Measurements from ENCODE around the gene CPN2. TPM values are rescaled to one million over a fixed set of nuclear protein-coding genes. Genes with fewer than 3 reads are reported as not detected.

CPN2 gene
- total RNA-seq, 1 experiment from 2014 or later = 0.09 TPM

DNA sequence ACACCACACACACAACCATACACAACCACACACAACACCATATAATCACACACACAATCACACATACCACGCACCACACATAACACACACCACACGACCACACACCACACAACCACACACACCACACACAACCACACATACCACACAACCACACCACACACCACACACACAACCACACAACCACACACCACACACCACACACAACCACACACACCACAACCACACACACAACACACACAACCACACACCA is 24.2 kb downstream of the CPN2 start:
- no peak for DNase-seq (ENCODE audit: low spot score)
- H3K4me3 Mint-ChIP-seq = no peak overlapping the region
- peaks cover 8% of the 10 kb centered on the region; the same call in 1 of the 2 replicates for H3K9me3 Mint-ChIP-seq
- peaks cover 10% of the 10 kb centered on the region for H3K27me3 Mint-ChIP-seq (ENCODE audit: low read depth)
- POLR2A ChIA-PET = no interaction called here
- CTCF ChIA-PET = no interaction called here
- no peak for ATAC-seq
- no peaks in the 10 kb centered on the region; the same call in 1 of the 2 replicates for H3K36me3 Mint-ChIP-seq
- peaks cover 20% of the 10 kb centered on the region for H3K4me1 Mint-ChIP-seq
- no peak overlapping the region for H3K27ac Mint-ChIP-seq
- TF ChIP-seq, protein P1, sequence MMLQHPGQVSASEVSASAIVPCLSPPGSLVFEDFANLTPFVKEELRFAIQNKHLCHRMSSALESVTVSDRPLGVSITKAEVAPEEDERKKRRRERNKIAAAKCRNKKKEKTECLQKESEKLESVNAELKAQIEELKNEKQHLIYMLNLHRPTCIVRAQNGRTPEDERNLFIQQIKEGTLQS (CRISPR knock-in tag; conservative IDR thresholded peaks at IDR 0.05) = no peak
- TF ChIP-seq, protein P2, sequence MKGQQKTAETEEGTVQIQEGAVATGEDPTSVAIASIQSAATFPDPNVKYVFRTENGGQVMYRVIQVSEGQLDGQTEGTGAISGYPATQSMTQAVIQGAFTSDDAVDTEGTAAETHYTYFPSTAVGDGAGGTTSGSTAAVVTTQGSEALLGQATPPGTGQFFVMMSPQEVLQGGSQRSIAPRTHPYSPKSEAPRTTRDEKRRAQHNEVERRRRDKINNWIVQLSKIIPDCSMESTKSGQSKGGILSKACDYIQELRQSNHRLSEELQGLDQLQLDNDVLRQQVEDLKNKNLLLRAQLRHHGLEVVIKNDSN (CRISPR knock-in tag; IDR thresholded peaks at IDR 0.05) = no peak
- TF ChIP-seq, protein P3, sequence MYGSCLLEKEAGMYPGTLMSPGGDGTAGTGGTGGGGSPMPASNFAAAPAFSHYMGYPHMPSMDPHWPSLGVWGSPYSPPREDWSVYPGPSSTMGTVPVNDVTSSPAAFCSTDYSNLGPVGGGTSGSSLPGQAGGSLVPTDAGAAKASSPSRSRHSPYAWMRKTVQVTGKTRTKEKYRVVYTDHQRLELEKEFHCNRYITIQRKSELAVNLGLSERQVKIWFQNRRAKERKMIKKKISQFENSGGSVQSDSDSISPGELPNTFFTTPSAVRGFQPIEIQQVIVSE (CRISPR knock-in tag; IDR thresholded peaks at IDR 0.05; ENCODE audit: borderline replicate concordance) = no peak
- TF ChIP-seq TEAD1 (CRISPR knock-in tag; IDR thresholded peaks at IDR 0.05) (no peak), PRRX2 (CRISPR knock-in tag; IDR thresholded peaks at IDR 0.05) (no peak), ZNF317 (CRISPR knock-in tag; IDR thresholded peaks at IDR 0.05; ENCODE audit: borderline replicate concordance, low read depth) (no peak), JAZF1 (CRISPR knock-in tag; IDR thresholded peaks at IDR 0.05) (no peak), FOXK1 (CRISPR knock-in tag; IDR thresholded peaks at IDR 0.05) (no peak), SOX15 (CRISPR knock-in tag; IDR thresholded peaks at IDR 0.05) (no peak)
- TF ChIP-seq, protein P4, sequence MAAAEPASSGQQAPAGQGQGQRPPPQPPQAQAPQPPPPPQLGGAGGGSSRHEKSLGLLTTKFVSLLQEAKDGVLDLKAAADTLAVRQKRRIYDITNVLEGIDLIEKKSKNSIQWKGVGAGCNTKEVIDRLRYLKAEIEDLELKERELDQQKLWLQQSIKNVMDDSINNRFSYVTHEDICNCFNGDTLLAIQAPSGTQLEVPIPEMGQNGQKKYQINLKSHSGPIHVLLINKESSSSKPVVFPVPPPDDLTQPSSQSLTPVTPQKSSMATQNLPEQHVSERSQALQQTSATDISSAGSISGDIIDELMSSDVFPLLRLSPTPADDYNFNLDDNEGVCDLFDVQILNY (CRISPR knock-in tag; IDR thresholded peaks at IDR 0.05) = no peak
- TF ChIP-seq, protein P5, sequence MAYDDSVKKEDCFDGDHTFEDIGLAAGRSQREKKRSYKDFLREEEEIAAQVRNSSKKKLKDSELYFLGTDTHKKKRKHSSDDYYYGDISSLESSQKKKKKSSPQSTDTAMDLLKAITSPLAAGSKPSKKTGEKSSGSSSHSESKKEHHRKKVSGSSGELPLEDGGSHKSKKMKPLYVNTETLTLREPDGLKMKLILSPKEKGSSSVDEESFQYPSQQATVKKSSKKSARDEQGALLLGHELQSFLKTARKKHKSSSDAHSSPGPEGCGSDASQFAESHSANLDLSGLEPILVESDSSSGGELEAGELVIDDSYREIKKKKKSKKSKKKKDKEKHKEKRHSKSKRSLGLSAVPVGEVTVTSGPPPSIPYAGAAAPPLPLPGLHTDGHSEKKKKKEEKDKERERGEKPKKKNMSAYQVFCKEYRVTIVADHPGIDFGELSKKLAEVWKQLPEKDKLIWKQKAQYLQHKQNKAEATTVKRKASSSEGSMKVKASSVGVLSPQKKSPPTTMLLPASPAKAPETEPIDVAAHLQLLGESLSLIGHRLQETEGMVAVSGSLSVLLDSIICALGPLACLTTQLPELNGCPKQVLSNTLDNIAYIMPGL (CRISPR knock-in tag; IDR thresholded peaks at IDR 0.05) = no peak
- TF ChIP-seq, protein P6, sequence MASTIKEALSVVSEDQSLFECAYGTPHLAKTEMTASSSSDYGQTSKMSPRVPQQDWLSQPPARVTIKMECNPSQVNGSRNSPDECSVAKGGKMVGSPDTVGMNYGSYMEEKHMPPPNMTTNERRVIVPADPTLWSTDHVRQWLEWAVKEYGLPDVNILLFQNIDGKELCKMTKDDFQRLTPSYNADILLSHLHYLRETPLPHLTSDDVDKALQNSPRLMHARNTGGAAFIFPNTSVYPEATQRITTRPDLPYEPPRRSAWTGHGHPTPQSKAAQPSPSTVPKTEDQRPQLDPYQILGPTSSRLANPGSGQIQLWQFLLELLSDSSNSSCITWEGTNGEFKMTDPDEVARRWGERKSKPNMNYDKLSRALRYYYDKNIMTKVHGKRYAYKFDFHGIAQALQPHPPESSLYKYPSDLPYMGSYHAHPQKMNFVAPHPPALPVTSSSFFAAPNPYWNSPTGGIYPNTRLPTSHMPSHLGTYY (CRISPR knock-in tag; IDR thresholded peaks at IDR 0.05) = no peak
- TF ChIP-seq, protein P7, sequence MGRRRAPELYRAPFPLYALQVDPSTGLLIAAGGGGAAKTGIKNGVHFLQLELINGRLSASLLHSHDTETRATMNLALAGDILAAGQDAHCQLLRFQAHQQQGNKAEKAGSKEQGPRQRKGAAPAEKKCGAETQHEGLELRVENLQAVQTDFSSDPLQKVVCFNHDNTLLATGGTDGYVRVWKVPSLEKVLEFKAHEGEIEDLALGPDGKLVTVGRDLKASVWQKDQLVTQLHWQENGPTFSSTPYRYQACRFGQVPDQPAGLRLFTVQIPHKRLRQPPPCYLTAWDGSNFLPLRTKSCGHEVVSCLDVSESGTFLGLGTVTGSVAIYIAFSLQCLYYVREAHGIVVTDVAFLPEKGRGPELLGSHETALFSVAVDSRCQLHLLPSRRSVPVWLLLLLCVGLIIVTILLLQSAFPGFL (CRISPR knock-in tag; IDR thresholded peaks at IDR 0.05; ENCODE audit: borderline replicate concordance) = no peak
- TF ChIP-seq, protein P8, sequence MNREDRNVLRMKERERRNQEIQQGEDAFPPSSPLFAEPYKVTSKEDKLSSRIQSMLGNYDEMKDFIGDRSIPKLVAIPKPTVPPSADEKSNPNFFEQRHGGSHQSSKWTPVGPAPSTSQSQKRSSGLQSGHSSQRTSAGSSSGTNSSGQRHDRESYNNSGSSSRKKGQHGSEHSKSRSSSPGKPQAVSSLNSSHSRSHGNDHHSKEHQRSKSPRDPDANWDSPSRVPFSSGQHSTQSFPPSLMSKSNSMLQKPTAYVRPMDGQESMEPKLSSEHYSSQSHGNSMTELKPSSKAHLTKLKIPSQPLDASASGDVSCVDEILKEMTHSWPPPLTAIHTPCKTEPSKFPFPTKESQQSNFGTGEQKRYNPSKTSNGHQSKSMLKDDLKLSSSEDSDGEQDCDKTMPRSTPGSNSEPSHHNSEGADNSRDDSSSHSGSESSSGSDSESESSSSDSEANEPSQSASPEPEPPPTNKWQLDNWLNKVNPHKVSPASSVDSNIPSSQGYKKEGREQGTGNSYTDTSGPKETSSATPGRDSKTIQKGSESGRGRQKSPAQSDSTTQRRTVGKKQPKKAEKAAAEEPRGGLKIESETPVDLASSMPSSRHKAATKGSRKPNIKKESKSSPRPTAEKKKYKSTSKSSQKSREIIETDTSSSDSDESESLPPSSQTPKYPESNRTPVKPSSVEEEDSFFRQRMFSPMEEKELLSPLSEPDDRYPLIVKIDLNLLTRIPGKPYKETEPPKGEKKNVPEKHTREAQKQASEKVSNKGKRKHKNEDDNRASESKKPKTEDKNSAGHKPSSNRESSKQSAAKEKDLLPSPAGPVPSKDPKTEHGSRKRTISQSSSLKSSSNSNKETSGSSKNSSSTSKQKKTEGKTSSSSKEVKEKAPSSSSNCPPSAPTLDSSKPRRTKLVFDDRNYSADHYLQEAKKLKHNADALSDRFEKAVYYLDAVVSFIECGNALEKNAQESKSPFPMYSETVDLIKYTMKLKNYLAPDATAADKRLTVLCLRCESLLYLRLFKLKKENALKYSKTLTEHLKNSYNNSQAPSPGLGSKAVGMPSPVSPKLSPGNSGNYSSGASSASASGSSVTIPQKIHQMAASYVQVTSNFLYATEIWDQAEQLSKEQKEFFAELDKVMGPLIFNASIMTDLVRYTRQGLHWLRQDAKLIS (CRISPR knock-in tag; IDR thresholded peaks at IDR 0.05; ENCODE audit: borderline replicate concordance) = no peak
- TF ChIP-seq, protein P9, sequence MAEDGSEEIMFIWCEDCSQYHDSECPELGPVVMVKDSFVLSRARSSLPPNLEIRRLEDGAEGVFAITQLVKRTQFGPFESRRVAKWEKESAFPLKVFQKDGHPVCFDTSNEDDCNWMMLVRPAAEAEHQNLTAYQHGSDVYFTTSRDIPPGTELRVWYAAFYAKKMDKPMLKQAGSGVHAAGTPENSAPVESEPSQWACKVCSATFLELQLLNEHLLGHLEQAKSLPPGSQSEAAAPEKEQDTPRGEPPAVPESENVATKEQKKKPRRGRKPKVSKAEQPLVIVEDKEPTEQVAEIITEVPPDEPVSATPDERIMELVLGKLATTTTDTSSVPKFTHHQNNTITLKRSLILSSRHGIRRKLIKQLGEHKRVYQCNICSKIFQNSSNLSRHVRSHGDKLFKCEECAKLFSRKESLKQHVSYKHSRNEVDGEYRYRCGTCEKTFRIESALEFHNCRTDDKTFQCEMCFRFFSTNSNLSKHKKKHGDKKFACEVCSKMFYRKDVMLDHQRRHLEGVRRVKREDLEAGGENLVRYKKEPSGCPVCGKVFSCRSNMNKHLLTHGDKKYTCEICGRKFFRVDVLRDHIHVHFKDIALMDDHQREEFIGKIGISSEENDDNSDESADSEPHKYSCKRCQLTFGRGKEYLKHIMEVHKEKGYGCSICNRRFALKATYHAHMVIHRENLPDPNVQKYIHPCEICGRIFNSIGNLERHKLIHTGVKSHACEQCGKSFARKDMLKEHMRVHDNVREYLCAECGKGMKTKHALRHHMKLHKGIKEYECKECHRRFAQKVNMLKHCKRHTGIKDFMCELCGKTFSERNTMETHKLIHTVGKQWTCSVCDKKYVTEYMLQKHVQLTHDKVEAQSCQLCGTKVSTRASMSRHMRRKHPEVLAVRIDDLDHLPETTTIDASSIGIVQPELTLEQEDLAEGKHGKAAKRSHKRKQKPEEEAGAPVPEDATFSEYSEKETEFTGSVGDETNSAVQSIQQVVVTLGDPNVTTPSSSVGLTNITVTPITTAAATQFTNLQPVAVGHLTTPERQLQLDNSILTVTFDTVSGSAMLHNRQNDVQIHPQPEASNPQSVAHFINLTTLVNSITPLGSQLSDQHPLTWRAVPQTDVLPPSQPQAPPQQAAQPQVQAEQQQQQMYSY (CRISPR knock-in tag; IDR thresholded peaks at IDR 0.05) = no peak
- TF ChIP-seq, protein P10, sequence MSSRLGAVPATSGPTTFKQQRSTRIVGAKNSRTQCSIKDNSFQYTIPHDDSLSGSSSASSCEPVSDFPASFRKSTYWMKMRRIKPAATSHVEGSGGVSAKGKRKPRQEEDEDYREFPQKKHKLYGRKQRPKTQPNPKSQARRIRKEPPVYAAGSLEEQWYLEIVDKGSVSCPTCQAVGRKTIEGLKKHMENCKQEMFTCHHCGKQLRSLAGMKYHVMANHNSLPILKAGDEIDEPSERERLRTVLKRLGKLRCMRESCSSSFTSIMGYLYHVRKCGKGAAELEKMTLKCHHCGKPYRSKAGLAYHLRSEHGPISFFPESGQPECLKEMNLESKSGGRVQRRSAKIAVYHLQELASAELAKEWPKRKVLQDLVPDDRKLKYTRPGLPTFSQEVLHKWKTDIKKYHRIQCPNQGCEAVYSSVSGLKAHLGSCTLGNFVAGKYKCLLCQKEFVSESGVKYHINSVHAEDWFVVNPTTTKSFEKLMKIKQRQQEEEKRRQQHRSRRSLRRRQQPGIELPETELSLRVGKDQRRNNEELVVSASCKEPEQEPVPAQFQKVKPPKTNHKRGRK (CRISPR knock-in tag; IDR thresholded peaks at IDR 0.05; ENCODE audit: borderline replicate concordance) = no peak

Data from WTC11 (cell line).